ENCODE data around the gene LRRC39.

LRRC39 gene

DNA sequence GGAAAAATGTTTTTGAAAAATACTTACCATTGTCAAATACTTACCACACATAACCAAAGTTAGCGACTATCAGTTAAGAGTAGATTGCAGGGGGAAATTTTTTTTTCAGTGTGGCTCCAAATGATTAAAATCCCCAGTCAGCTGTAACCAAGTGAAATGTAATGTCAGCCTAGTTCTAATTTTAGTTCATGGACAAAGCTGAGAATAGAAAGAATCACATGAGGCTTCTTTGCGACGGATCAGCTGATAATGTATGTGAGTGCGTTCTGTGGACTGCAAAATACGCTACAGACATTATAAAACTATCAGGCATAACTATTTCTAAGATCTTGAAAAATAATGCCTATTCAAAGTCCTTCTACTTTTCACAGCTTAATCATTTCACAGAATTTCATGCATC is at the start of gene LRRC39:
Gene LRRC39 (minus strand): TSS at position 166 of the 400 bp plus-strand sequence. CDS start 9,740 bp downstream, outside the sequence.
- TF ChIP-seq CTCF (IDR thresholded peaks at IDR 0.05; ENCODE audit: low read depth, low read length), result no peak
- no peak for DNase-seq (ENCODE audit: extremely low read depth, low read depth)

DNA sequence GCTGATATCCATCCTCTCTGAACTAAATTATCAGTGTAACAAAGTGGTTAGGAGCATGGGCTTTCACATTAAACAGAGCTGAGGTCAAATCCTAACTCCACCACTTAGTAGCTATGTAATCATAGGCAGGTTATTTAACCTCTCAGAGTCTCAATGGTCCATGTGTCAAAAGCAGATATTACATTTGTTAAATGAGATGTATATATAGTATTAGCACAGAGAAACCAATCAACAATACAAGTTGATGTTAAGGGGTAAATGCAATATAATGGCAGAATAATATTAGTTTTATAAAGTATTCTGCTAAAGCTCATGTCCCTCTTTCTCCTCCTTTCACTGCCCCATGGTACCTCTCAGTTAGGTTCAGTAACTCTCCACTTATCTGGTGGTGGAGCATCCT is 44.4 kb upstream of the LRRC39 start:
- TF ChIP-seq CTCF (IDR thresholded peaks at IDR 0.05; ENCODE audit: low read depth, low read length), result no peak
- DNase-seq (ENCODE audit: extremely low read depth, low read depth), result no peak

- no peak for DNase-seq (ENCODE audit: extremely low read depth, low read depth)
- TF ChIP-seq CTCF (IDR thresholded peaks at IDR 0.05; ENCODE audit: low read depth, low read length), result no peak
Measured at GRCh38 chr1:100219883-100220282, 41.8 kb upstream of the LRRC39 start.

- TF ChIP-seq CTCF (IDR thresholded peaks at IDR 0.05; ENCODE audit: low read depth, low read length), result no peak
- no peak for DNase-seq (ENCODE audit: extremely low read depth, low read depth)
Measured at GRCh38 chr1:100219457-100219856, 41.4 kb upstream of the LRRC39 start.

DNA sequence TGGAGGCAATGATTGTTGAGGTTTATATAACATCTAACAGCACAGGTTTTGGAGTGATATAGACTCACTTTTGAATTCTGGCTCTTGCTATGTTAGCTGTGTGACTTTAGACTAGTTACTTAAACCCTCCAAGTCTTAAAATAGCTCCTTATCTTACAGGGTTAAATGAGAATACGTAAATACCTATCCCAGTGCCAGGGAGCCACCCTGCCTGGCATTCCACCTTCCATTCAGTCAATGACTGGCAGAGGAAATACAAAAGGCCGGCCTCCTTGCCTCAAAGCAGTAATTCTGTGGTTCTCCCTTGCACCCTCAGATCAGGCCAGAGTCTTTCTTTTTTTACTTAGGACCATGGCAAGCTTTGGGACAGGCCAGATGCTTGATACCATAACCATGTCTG is 39.8 kb upstream of the LRRC39 start:
- TF ChIP-seq CTCF (IDR thresholded peaks at IDR 0.05; ENCODE audit: low read depth, low read length), result no peak

DNA sequence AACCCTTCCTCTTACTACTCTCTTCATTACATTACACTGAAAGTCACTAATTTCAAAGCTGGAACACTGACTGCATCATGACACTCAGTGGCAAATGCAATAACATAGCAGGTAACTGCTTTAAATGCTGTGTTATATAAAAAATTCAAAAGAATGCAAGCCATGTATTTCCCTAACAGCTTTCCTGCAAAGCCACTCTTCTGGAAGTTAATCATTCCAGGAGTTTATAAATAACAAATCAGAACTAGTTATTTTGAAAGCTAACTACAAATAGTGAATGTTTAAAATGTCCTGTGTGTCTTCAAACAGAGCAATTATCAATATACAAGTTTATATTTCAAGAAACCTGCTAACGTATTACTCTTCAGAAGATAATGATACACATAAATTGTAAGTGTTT is 37.0 kb upstream of the LRRC39 start:
- no peak for TF ChIP-seq CTCF (IDR thresholded peaks at IDR 0.05; ENCODE audit: low read depth, low read length)
- DNase-seq (ENCODE audit: extremely low read depth, low read depth), result no peak

More for the DNA sequence above, 39.8 kb upstream of the LRRC39 start:
- DNase-seq (ENCODE audit: extremely low read depth, low read depth), result no peak

DNA sequence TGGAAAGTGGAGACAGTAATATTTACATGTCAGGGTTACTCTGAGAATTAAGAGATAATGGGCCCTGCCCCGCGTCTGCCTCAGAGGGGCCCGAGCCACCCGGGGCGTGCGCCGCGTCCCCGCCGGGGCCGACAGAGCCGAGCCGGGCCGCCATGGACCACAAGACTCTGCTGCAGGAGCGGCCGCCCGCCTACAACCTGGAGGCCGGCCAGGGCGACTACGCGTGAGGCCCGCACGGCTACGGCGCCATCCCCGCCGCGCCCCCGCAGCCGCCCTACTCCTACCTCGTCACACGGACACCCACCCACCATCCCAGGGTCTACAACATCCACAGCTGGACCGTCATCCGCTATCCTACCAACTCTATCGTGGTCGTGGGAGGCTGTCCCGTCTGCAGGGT is 35.1 kb upstream of the LRRC39 start:
- no peak for DNase-seq (ENCODE audit: extremely low read depth, low read depth)
- TF ChIP-seq CTCF (IDR thresholded peaks at IDR 0.05; ENCODE audit: low read depth, low read length), result no peak
